Occipital lobe (tissue), 2 donors: ENCODE results near the gene KLHDC10. TPM values are rescaled to one million over a fixed set of nuclear protein-coding genes. Genes with fewer than 3 reads are reported as not detected.
"Not testable (repeated sequence)": the region's sequence is repeated elsewhere in the genome, so short reads cannot be mapped to it uniquely, and the experiment has no call there.

Experiments
- DNase-seq: peaks from one replicate; lab custom pipeline; 2025; lab: John Stamatoyannopoulos, UW
- total RNA-seq: library from RNA; depleted of rRNA; stranded (reverse); fragments of >200 nt; gene quantifications from one replicate; pipeline ENCODE4 v1.2.3, GENCODE V29; 2014

The KLHDC10 gene
- total RNA-seq, 1 donor from 2014 or later = 102 TPM

- DNase-seq = no peak
These were observed 9.6 kb downstream of the KLHDC10 start for GRCh38 chr7:130079846-130080394.

- not testable (repeated sequence) for DNase-seq
These were observed 13.2 kb downstream of the KLHDC10 start for GRCh38 chr7:130083497-130083896.

GRCh38 chr7:130084037-130084875 lies 13.9 kb downstream of the KLHDC10 start:
- DNase-seq = no peak

- DNase-seq = not testable (repeated sequence)
These were observed 14.9 kb downstream of the KLHDC10 start for GRCh38 chr7:130085235-130085634.

GRCh38 chr7:130086938-130087337 lies 16.6 kb downstream of the KLHDC10 start:
- DNase-seq = no peak

- no peak for DNase-seq
These were observed 17.0 kb downstream of the KLHDC10 start for GRCh38 chr7:130087364-130087763.

- DNase-seq = no peak
These were observed 20.6 kb downstream of the KLHDC10 start for GRCh38 chr7:130090745-130091532.

GRCh38 chr7:130091999-130092398 lies 21.7 kb downstream of the KLHDC10 start:
- DNase-seq = no peak

GRCh38 chr7:130092598-130092997 lies 22.3 kb downstream of the KLHDC10 start:
- no peak for DNase-seq

- no peak for DNase-seq
These were observed 25.5 kb downstream of the KLHDC10 start for GRCh38 chr7:130095812-130096211.

- DNase-seq = no peak
These were observed 26.0 kb downstream of the KLHDC10 start for GRCh38 chr7:130096243-130096827.

GRCh38 chr7:130099331-130099730 lies 29.0 kb downstream of the KLHDC10 start:
- no peak for DNase-seq

- no peak for DNase-seq
These were observed 32.3 kb downstream of the KLHDC10 start for GRCh38 chr7:130102588-130102987.

GRCh38 chr7:130107949-130108674 lies 37.8 kb downstream of the KLHDC10 start:
- DNase-seq = no peak

- DNase-seq = no peak
These were observed 38.5 kb downstream of the KLHDC10 start for GRCh38 chr7:130108809-130109208.

GRCh38 chr7:130112093-130112492 lies 41.8 kb downstream of the KLHDC10 start:
- no peak for DNase-seq

- no peak for DNase-seq
These were observed 42.5 kb downstream of the KLHDC10 start for GRCh38 chr7:130112662-130113425.

GRCh38 chr7:130113426-130113805 lies 43.1 kb downstream of the KLHDC10 start:
- not testable (repeated sequence) for DNase-seq

GRCh38 chr7:130113887-130114286 lies 43.6 kb downstream of the KLHDC10 start:
- no peak for DNase-seq

GRCh38 chr7:130114374-130114773 lies 44.0 kb downstream of the KLHDC10 start:
- no peak for DNase-seq
